GM23338 (cell line): Measurements from ENCODE around the gene ABCD3. TPM values are rescaled to one million over a fixed set of nuclear protein-coding genes. Genes with fewer than 3 reads are reported as not detected.

Experiments used
- ATAC-seq: fragments of 200-7000 bp; cut with Tn5 transposase; 3 replicates; pipeline ENCODE4 v1.9.1; 2020
- DNase-seq: peaks from one replicate; pipeline ENCODE4 v3.0.0-alpha.2; 2015; ENCODE audit warnings: low spot score
- H2AFZ ChIP-seq: fragments of 200-600 bp; sonication (generic); 2 replicates; pipeline ENCODE4 v1.8.0; 2016; ENCODE audit warnings: antibody characterized with exemption, mild to moderate bottlenecking, moderate library complexity
- H3F3A ChIP-seq: fragments of 200-600 bp; sonication (generic); replicated peaks from 2 replicates; pipeline ENCODE4 v1.8.0; 2017; ENCODE audit warnings: antibody characterized with exemption, mixed run types, low read depth
- H3K27ac ChIP-seq: fragments of 200-600 bp; sonication (generic); 2 replicates; pipeline ENCODE4 v1.6.1; 2016; ENCODE audit warnings: low read depth
- H3K27me3 ChIP-seq: fragments of 200-600 bp; sonication (generic); 2 replicates; pipeline ENCODE4 v1.8.0; 2016; ENCODE audit warnings: mild to moderate bottlenecking, mixed run types, moderate library complexity; ENCODE audit not compliant: insufficient read depth
- H3K36me3 ChIP-seq: fragments of 200-600 bp; sonication (generic); 2 replicates; pipeline ENCODE4 v1.8.0; 2016; ENCODE audit warnings: mild to moderate bottlenecking; ENCODE audit not compliant: insufficient read depth
- H3K4me1 ChIP-seq: fragments of 200-600 bp; sonication (generic); 2 replicates; pipeline ENCODE4 v1.8.0; 2016; ENCODE audit warnings: mild to moderate bottlenecking, moderate library complexity; ENCODE audit not compliant: insufficient read depth
- H3K4me2 ChIP-seq: fragments of 200-600 bp; sonication (generic); 2 replicates; pipeline ENCODE4 v1.7.1; 2017; ENCODE audit warnings: mixed run types
- H3K4me3 ChIP-seq: fragments of 200-600 bp; sonication (generic); 2 replicates; pipeline ENCODE4 v1.6.1; 2016; ENCODE audit warnings: mixed run types
- H3K79me2 ChIP-seq: fragments of 200-600 bp; sonication (generic); replicated peaks from 2 replicates; pipeline ENCODE4 v1.8.0; 2017; ENCODE audit warnings: mild to moderate bottlenecking; ENCODE audit not compliant: insufficient read depth
- H3K9me2 ChIP-seq: fragments of 200-600 bp; sonication (generic); 2 replicates; pipeline ENCODE4 v1.8.0; 2017; ENCODE audit not compliant: insufficient read depth
- H4K20me1 ChIP-seq: fragments of 200-600 bp; sonication (generic); replicated peaks from 2 replicates; pipeline ENCODE4 v1.8.0; 2017; ENCODE audit warnings: mild to moderate bottlenecking; ENCODE audit not compliant: insufficient read depth
- H3K27ac Mint-ChIP-seq: 2 replicates; pipeline ENCODE4 v1.8.0; 2020; ENCODE audit warnings: inconsistent platforms, mild to moderate bottlenecking, moderate library complexity, mixed read lengths
- H3K27me3 Mint-ChIP-seq: 3 replicates; pipeline ENCODE4 v1.8.0; 2022; ENCODE audit warnings: low read depth, mild to moderate bottlenecking, moderate library complexity, mixed read lengths, inconsistent platforms; ENCODE audit not compliant: insufficient read depth, poor library complexity
- H3K36me3 Mint-ChIP-seq: 3 replicates; pipeline ENCODE4 v1.8.0; 2021; ENCODE audit warnings: low read depth, mild to moderate bottlenecking, inconsistent platforms, moderate library complexity, mixed read lengths
- H3K4me1 Mint-ChIP-seq: 3 replicates; pipeline ENCODE4 v1.8.0; 2020; ENCODE audit warnings: mild to moderate bottlenecking, inconsistent platforms, mixed read lengths
- H3K4me3 Mint-ChIP-seq: 3 replicates; pipeline ENCODE4 v1.8.0; 2021; ENCODE audit warnings: moderate library complexity, mild to moderate bottlenecking, inconsistent platforms, mixed read lengths
- H3K9me3 Mint-ChIP-seq: 3 replicates; pipeline ENCODE4 v1.8.0; 2020; ENCODE audit warnings: moderate library complexity, mild to moderate bottlenecking, inconsistent platforms, mixed read lengths
- CREB1 ChIP-seq: fragments of 250-450 bp; sonication (Bioruptor Pico); IDR thresholded peaks from 2 replicates; pipeline ENCODE4 v1.5.0; 2020; ENCODE audit warnings: low read depth, mild to moderate bottlenecking, moderate library complexity
- EZH2 ChIP-seq: fragments of 200-600 bp; sonication (generic); IDR thresholded peaks from one replicate; pipeline ENCODE4 v1.8.0; 2017; ENCODE audit warnings: antibody characterized with exemption, mild to moderate bottlenecking, low read depth; ENCODE audit not compliant: unreplicated experiment
- EZH2phosphoT487 ChIP-seq: fragments of 200-600 bp; sonication (generic); IDR thresholded peaks from one replicate; pipeline ENCODE4 v1.8.1; 2018; ENCODE audit warnings: antibody characterized with exemption; ENCODE audit not compliant: unreplicated experiment
- JUNB ChIP-seq: IDR thresholded peaks from one replicate; pipeline ENCODE4 v1.6.1; 2016; ENCODE audit warnings: antibody characterized with exemption; ENCODE audit not compliant: unreplicated experiment
- NANOG ChIP-seq: IDR thresholded peaks from 2 replicates; pipeline ENCODE4 v1.6.1; 2016; ENCODE audit warnings: antibody characterized with exemption, borderline replicate concordance
- ZNF114 ChIP-seq: fragments of 250-450 bp; sonication (Bioruptor Pico); IDR thresholded peaks from 2 replicates; pipeline ENCODE4 v1.5.0; 2020; ENCODE audit warnings: mild to moderate bottlenecking, moderate library complexity
- ZNF462 ChIP-seq: fragments of 250-450 bp; sonication (Bioruptor Pico); IDR thresholded peaks from 2 replicates; pipeline ENCODE4 v1.5.0; 2020; ENCODE audit warnings: mild to moderate bottlenecking, moderate library complexity
- polyA plus RNA-seq: library from polyadenylated mRNA; unstranded; fragments of >200 nt; fragmentation: Nextera tagmentation; extraction: Ambion mirVana; gene quantifications from 2 replicates; pipeline ENCODE4 v1.2.1, GENCODE V29; 2016
- total RNA-seq: library from RNA; depleted of rRNA; stranded (reverse); fragments of >200 nt; shearing (Covaris generic); gene quantifications from 2 replicates; pipeline ENCODE4 v1.2.3, GENCODE V29; 2014
- TF ChIP-seq, protein P1 (sequence below), 2 experiments: fragments of 200-600 bp in 1 of 2; sonication (generic) in 1 of 2; conservative IDR thresholded peaks; 2 replicates each; pipeline versions ENCODE4 v1.5.1 to v1.6.1; 2016 to 2017; ENCODE audit warnings: antibody characterized with exemption in 2 of 2, low read depth in 2 of 2, mild to moderate bottlenecking in 2 of 2, moderate library complexity in 1 of 2

The ABCD3 gene
- total and polyA plus RNA-seq, 2 experiments from 2014 or later, result 12.3 to 24.0 TPM

- Histone ChIP-seq H3K4me1 (peaks cover 13% of the 10 kb centered on the region), H3K4me2 (no peak overlapping the region), H4K20me1 (no peaks in the 10 kb centered on the region), H3K9me2 (peaks cover 10% of the 10 kb centered on the region; the same call in 1 of the 2 replicates), H3K79me2 (no peaks in the 10 kb centered on the region), H3K27ac (no peak overlapping the region), H3K27me3 (no peaks in the 10 kb centered on the region), H3F3A (no peaks in the 10 kb centered on the region), H3K4me3 (no peak overlapping the region), H2AFZ (no peak overlapping the region), H3K36me3 (no peaks in the 10 kb centered on the region)
- Mint-ChIP-seq H3K36me3 (no peaks in the 10 kb centered on the region), H3K4me1 (peaks cover 23% of the 10 kb centered on the region), H3K4me3 (no peak overlapping the region), H3K27me3 (peaks cover 2% of the 10 kb centered on the region), H3K27ac (no peak overlapping the region), H3K9me3 (no peaks in the 10 kb centered on the region)
- TF ChIP-seq EZH2 (no peak), CREB1 (CRISPR knock-in tag) (no peak), NANOG (no peak), EZH2phosphoT487 (no peak), JUNB (no peak), ZNF462 (CRISPR knock-in tag) (no peak), ZNF114 (no peak)
- TF ChIP-seq, protein P1, sequence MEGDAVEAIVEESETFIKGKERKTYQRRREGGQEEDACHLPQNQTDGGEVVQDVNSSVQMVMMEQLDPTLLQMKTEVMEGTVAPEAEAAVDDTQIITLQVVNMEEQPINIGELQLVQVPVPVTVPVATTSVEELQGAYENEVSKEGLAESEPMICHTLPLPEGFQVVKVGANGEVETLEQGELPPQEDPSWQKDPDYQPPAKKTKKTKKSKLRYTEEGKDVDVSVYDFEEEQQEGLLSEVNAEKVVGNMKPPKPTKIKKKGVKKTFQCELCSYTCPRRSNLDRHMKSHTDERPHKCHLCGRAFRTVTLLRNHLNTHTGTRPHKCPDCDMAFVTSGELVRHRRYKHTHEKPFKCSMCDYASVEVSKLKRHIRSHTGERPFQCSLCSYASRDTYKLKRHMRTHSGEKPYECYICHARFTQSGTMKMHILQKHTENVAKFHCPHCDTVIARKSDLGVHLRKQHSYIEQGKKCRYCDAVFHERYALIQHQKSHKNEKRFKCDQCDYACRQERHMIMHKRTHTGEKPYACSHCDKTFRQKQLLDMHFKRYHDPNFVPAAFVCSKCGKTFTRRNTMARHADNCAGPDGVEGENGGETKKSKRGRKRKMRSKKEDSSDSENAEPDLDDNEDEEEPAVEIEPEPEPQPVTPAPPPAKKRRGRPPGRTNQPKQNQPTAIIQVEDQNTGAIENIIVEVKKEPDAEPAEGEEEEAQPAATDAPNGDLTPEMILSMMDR (conservative IDR thresholded peaks at IDR 0.05; ENCODE audit: low read depth in 2 of 2), result no peak
- DNase-seq (no peak), ATAC-seq (no peak)
These were observed 19.8 kb upstream of the ABCD3 start for GRCh38 chr1:94398356-94398755.
